GM19324 (cell line): ENCODE measurements around the gene CRCP.
"Not testable (repeated sequence)": the region's sequence is repeated elsewhere in the genome, so short reads cannot be mapped to it uniquely, and the experiment has no call there.

ENCODE experiments used
- ATAC-seq: cut with Tn5 transposase; IDR thresholded peaks from one replicate; pipeline ENCODE4 v1.9.1; 2021; ENCODE audit warnings: mild to moderate bottlenecking, moderate library complexity; ENCODE audit not compliant: unreplicated experiment, low FRiP score

CRCP gene

DNA sequence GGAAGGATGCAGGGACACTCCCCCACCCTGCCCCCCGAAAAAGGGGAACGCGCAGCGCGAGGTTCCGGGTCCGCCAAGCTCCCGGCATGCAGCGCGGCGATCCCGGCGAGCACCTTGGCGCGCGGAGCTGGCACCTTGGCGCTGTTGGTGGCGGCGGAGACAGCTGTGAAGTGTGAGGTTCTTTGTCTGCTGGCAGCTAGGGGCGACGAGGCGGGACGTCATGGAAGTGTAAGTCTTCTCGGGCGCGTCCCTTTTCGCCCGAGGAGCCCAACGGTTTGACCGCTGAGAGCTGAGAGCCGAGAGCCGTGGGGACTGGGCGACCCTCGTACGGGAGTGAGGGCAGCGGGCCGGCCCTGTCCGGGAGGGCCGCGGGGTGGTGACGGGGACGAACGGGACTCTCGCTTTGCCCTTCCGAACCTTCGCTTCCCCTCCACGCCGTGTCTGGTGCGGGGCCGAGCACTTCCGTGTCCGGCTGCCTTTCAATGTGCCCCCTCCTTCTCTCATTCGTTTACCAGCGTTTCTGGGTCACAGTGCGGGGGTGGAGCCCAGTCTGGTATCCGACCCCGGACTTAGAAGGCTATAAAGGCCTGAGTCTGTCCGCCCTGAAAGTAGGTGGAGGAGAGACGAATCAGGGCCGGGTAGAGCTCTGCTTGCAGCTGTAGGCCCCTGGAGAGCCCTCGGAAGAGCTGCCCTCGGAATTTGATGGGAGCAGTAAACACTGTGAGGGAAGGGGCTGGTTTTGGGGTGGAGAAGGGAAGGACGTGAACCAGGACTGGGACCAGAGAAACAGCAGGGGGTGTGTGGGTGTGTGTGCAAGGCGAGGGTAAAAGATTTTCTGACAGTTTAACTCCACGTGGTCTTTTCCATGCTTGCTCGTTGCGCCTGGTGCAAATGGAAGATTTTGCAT lies at the start of gene CRCP:
Gene CRCP, plus strand, starts transcription at position 105 of the 907 bp plus-strand sequence. Its CDS starts 116 bp downstream, at position 221.
- ATAC-seq = peak; percentile 89

DNA sequence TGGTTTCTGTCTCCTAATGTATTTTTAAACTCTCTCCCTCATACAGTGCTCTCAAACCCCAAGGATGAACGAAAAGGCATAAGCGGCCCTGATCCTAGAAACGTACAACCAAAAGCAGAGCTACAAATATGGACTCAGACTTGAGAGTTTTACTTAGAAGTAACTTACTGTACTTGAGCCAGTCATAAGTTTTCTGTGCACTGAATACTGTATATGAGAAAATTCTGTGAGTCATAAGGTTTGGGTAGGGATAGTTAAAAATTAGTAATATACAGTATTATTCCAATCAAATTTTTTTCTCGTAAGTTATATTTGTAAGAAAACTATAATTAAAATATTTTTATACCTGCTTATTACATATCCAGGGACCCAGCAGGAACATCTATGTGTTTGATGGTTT lies 44.9 kb upstream of the CRCP start:
- no peak for ATAC-seq

DNA sequence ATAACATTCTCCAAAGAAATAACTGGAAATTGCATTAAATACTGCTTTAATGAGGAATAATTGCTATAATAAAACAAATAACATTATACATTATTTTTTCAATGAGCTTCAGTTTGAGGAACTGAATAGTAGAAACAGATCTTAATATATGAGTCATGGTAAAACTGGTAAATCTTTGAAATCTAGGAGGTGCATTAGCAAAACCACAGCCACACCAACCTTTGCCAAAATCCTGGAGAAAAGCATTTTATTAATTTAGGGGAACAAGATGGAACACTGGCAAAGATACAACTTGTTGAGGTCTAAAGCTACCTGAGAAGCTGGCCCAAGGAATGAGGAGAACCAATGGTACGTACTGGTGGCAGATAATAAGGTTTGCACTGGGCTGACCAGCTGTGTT lies 44.4 kb upstream of the CRCP start:
- ATAC-seq = no peak

DNA sequence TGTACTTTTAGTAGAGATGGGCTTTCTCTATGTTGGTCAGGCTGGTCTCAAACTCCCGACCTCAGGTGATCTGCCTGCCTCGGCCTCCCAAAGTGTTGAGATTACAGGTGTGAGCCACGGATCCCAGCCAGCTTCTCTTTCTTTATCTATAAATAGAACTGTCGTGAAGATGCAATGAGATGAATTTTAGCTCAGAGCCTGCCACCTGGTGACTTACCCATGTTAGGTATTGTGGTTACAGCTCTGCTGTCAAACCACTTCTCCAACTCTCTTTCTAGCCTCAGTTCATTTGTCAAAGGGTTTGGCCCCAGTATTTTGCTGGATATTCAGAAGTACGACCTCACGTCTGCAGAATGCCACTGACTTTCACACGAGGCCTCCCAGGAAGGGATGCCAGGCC lies 42.4 kb upstream of the CRCP start:
- ATAC-seq = not testable (repeated sequence)

DNA sequence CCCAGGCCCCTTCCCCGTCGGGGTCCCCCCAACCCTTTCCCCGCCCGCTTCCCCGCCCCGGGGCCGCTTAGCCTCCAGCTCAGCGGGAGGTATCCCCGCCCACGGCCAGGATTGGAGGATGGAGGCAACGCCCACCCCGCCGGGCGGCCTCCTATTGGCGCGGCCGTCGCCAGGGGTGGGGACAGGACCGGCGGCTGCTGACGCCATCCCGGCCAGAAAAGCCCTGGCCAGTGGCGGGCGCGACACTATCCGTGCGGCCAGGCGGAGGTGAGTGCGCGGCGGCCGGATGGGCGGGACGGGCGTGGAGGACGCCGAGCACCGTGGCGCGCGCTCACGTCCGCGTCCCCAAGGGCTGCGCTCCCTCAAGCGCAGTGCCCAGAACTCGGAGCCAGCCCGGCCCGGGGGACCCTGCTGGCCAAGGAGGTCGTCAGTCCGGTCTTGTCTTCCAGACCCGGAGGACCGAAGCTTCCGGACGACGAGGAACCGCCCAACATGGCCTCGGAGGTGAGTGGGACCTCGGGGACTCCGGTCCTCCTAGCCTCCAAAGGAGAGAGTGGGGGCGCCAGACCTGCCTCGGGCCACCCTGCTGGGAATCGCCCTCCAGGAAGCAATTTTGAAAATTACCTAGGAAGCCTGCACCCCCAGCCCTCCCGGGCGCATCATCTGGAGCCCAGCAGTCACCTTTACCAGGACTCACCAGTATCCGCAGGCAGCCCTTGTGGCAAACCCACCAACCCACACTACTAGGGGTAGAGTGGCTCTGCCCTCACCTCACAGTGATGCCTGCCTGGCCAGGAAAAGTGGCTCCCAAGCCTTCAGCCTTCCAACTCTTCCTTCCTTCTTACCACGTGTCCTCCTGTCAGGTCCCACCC lies 38.8 kb upstream of the CRCP start, which contains the start of gene ASL:
Gene ASL, plus strand, starts transcription at position 230 of the 872 bp plus-strand sequence. Its CDS starts 263 bp downstream, at position 493.
- ATAC-seq = peak; percentile 100

DNA sequence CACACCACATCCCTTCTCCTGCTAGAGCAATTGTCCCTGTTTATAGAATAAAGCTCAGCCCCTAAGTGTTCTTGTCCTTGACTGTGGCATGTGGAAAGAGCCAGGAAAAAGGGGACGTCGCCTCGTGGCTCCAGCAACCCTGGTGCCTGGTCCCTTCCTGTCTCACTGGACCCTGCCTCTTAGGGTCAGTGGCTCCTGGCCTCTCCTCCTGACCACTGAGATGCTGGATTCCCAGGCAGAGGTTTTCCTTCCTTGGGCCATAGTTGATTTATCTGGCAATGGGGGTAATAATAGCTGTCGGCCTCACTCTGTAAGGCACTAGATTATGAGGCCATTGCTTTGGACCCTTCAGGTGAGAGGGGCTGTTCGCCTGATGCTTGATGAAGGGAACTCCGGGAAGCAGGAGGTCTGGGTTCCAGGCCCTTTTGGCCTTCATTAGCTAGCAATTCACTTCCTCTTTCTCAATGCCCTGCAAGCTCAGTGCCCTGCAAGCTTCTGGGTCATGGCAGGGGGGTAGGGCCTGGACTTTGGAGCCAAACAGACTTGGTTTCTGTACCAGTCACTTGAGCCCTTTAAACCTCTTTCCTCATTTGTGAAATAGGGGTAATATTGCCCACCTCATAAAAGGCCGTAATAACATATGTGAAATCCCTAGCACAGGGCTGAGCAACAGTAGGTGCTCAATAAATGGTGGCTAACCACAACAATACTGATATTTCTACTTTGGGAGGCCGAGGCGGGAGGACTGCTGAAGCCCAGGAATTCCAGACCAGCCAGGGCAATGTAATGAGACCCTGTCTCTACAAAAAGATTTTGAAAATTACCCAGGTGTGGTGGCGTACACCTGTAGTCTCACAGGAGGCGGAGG lies 38.0 kb upstream of the CRCP start:
- no peak for ATAC-seq

DNA sequence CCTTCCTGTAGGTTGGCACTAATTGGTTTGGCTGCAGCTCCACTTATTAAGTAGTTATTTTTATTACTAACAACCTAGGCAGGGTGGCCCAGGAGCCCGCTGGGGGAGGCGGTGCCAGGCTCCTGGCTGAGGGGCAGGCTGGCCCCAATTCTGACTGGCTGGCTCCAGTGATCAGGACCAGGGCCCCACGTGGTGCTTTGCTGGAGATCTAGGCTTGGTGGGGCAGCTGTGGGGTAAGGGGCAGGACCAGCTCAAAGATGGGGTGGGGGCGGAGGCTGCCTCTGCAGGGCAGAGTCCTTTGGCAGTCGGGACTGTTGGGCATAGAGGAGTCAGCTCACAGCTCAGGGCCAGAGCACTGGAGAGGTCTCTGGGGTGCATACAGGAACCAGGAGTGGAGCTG lies 36.6 kb upstream of the CRCP start:
- ATAC-seq = no peak

DNA sequence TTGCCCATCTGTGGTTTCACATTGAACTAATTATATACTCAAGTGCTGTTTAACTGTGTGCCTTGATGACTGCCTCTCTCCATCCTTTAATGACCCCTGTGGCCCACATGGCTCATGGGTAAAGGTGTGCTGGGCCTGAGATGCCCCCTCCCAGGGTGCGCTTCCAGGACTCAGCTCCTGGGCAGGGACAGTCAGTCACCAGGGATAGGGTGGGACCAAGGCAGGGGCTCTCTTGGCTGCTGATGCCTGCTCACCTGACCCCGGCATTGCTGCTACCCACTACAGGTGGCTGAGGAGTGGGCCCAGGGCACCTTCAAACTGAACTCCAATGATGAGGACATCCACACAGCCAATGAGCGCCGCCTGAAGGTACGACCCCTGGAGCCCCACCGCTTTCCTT lies 32.6 kb upstream of the CRCP start:
- ATAC-seq = no peak

DNA sequence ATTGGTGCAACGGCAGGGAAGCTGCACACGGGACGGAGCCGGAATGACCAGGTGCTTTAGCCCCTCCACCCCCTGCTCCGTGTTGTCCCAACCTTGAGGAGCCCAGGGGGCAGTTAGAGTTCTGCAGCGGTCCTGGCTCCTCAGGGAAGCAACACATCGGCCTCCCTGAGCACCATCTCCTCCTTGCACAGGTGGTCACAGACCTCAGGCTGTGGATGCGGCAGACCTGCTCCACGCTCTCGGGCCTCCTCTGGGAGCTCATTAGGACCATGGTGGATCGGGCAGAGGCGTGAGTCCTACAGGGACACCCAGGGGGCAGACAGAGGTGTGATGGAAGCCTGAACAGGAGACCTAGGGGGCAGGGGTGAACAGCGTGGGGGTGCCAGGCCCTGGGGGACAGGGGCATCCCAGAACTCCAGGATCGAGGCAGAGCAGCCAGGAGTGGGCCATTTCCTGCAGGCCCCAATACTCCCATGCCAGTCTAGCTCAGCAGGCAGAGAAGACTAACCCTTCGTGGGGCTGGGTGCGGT lies 31.7 kb upstream of the CRCP start:
- no peak for ATAC-seq

DNA sequence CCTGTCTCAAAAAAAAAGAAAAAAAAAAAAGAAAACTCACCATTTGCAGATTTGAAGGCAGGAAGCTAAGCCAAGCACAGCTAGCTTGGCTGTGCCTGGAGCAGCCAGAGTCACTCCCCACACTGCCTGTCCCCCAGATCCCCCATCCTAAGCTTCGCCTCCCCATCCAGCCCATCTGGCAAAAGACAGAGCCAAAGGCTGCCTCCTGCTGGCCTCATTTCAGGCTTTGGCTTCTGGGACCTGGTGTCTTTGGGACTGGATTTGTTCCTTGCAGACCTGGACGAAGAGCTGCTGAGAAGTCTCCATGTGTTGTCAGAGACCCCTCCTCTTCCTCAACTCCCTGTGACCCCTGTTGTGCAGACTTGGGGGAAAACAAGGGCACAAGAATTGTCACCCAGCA lies 31.0 kb upstream of the CRCP start:
- ATAC-seq = no peak

DNA sequence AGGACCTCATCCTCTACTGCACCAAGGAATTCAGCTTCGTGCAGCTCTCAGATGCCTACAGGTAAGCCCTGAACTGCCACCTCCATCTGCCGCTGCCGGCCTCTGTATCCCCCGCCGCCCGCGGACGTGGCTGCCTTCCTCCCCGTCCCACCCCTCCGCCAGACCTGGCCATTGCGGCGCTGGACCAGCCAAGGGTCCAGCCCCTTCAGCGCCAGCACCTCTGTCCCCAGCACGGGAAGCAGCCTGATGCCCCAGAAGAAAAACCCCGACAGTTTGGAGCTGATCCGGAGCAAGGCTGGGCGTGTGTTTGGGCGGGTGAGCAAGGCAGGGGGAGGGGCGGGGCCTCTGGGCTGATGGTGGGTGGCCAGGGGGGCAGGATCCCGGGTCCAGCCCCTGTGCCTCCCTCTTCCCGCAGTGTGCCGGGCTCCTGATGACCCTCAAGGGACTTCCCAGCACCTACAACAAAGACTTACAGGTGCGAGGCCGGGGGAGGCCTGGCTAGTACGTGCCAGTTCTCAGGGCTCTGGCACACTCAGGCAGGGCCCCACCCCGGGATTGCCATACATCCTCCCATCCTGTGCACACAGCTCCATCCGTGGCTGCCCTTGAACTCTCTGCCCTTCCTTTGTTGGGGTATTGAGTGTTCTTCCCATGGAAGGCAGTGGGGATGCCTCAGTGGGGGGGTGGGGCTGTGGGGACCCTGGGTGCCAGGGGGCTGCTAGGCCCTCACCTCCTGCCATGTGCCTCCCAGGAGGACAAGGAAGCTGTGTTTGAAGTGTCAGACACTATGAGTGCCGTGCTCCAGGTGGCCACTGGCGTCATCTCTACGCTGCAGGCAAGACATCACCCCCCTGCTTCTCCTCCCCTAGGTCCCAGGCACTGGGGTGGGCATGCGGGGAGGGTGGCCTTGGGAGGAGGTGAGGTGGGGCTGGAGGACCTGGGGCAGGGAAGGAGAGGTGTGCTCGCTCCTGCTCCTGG lies 25.5 kb upstream of the CRCP start:
- no peak for ATAC-seq

DNA sequence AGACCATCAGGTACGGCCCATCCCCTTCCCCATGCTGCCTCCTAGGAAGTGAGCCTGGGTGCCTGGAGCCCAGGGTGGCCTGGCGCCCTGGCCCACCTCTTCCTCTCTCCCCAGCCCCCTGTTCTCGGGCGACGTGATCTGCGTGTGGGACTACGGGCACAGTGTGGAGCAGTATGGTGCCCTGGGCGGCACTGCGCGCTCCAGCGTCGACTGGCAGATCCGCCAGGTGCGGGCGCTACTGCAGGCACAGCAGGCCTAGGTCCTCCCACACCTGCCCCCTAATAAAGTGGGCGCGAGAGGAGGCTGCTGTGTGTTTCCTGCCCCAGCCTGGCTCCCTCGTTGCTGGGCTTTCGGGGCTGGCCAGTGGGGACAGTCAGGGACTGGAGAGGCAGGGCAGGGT lies 22.0 kb upstream of the CRCP start:
- no peak for ATAC-seq

DNA sequence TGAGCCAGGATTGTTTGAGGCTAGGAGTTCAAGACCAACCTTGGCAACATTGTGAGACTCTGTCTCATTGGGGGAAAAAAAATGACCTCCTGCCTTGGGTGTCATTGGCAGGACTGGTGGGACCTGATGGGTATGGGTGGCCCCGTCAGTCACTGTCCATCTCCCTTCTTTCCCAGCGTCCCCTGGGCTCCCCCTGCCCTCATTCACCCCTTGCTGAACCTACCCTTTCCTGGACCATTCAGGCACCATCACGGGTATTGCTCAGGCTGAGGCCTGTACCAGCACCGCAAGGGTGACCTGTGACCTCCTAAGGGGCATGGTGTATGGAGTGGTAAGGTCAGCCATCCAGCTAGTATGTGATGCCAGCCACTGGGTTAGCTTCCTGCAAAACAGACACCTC lies 19.6 kb upstream of the CRCP start:
- no peak for ATAC-seq

DNA sequence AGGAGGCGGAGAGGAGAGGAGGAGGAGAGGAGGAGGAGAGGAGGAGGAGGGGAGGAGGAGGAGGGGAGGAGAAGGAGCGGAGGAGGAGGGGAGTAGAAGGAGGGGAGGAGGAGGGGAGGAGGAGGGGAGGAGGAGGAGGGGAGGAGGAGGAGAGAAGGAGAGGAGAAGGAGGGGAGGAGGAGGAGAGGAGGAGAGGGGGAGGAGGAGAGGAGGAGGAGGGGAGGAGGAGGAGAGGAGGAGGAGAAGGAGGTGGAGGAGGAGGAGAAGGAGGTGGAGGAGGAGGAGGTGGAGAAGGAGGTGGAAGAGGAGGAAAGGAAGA lies 15.5 kb upstream of the CRCP start:
- no peak for ATAC-seq

DNA sequence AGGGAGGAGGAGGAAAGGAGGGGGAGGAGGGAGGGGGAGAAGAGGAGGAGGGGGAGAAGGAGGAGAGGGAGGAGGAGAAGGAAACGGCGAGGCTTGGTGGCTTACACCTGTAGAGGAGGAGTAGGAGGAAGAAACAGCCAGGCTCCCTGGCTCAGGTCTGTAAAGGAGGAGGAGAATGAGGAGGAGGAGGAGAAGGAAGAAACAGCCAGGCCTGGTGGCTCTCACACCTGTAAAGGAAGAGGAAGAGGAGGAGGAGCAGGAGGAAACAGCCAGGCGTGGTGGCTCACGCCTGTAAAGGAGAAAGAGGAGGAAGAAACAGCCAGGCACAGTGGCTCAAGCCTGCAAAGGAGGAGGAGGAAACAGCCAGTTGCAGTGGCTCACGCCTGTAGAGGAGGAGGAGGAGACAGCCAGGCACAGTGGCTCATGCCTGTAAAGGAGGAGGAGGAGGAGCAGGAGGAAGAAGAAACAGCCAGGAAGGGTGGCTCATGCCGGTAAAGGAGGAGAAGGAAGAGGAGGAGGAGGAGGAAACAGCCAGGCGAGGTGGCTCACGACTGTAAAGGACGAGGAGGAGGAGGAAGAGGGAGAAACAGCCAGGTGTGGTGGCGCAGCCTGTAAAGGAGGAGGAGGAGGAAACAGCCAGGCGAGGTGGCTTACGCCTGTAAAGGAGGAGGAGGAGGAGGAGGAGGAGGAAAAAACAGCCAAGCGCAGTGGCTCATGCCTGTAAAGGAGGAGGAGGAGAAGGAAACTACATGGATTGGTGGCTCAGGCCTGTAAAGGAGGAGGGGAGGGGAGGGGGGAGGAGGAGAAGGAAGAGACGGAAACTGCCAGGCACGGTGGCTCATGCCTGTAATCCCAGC lies 14.9 kb upstream of the CRCP start:
- peak; percentile 51 for ATAC-seq

DNA sequence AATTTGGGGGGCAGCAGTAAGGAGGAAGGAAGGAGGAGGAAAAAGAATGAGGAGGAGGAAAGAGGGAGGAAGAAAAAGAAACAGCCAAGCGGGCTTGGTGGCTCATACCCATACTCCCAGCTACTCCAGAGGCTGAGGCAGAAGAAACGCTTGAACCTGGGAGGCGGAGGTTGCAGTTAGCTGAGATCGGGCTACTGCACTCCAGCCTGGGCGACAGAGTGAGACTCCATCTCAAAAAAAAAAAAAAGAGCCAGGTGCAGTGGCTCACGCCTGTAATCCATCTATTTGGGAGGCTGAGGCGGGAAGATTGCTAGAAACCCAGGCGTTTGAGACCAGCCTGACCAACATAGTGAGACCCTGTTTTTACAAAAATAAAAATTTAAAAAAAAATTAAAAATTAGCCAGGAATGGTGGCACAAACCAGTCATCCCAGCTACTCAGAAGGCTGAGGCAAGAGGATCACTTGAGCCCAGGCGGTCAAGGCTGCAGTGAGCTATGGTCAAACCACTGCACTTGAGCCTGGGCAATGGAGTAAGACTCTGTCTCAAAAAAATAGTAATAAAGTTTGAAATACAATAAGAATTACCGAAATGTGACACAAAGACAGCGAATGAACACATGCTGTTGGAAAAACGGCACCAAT lies 14.1 kb upstream of the CRCP start:
- ATAC-seq = no peak

DNA sequence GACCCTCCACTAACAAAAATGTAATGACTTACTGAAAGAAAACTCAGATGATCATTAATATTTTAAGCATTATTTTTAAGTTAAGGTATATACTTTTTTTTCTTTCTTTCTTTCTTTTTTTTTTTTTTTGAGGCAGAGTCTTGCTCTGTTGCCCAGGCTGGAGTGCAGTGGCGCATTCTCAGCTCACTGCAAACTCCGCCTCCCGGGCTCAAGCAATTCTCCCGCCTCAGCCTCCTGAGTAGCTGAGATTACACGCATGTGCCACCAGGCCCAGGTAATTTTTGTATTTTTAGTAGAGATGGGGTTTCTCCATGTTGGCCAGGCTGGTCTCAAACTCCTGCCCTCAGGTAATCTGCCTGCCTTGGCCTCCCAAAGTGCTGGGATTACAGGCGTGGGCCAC lies 12.5 kb upstream of the CRCP start:
- not testable (repeated sequence) for ATAC-seq

DNA sequence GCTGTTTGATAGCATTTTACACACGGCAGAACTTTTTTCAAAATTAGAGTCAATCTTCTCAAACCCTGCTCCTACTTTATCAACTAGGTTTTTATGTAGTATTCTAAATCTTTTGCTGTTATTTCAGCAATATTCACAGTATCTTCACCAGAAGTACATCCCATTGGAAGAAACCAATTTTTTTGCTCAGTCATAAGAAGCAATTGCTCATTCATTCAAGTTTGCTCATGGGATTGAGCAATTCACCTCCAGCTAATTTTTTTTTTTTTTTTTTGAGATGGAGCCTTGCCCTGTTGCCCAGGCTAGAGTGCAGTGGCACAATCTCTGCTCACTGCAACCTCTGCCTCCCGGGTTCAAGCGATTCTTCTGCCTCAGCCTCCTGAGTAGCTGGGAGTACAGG lies 10.7 kb upstream of the CRCP start:
- not testable (repeated sequence) for ATAC-seq
